MM.1S (cell line): ENCODE data around the gene CWC27.

Experiments
- CTCF ChIP-seq: fragments of 300-600 bp; sonication (generic); IDR thresholded peaks from 2 replicates; pipeline ENCODE4 v1.5.1; 2016; ENCODE audit warnings: antibody characterized with exemption, low read length, mixed read lengths
- EZH2phosphoT487 ChIP-seq: fragments of 300-600 bp; sonication (generic); IDR thresholded peaks from 2 replicates; pipeline ENCODE4 v1.6.1; 2018; ENCODE audit warnings: antibody characterized with exemption, low read length

- TF ChIP-seq EZH2phosphoT487 (no peak), CTCF (no peak)
Observed at GRCh38 chr5:64963278-64963677, 194.5 kb downstream of the CWC27 start.
